NCI-H226 (cell line): ENCODE data around the gene MFAP4.
A peak's percentile ranks its signal among the peaks of the same experiment; 100 is the strongest.

Experiments used
- DNase-seq: peaks from one replicate; pipeline ENCODE4 v3.0.0-alpha.2; 2015

The MFAP4 gene

GRCh38 chr17:19383681-19384470 lies 3.1 kb downstream of the MFAP4 start:
- DNase-seq, result no peak

- no peak for DNase-seq
Observed at GRCh38 chr17:19382531-19383444, 4.2 kb downstream of the MFAP4 start.

- DNase-seq, result no peak
Observed at GRCh38 chr17:19381741-19382444, 5.1 kb downstream of the MFAP4 start.

GRCh38 chr17:19381361-19381740 lies 5.6 kb downstream of the MFAP4 start:
- DNase-seq, result no peak

GRCh38 chr17:19380481-19381301 lies 6.3 kb downstream of the MFAP4 start:
- no peak for DNase-seq

GRCh38 chr17:19379361-19380065 lies 7.5 kb downstream of the MFAP4 start:
- no peak for DNase-seq

GRCh38 chr17:19378416-19379360 lies 8.3 kb downstream of the MFAP4 start, which contains the start of gene MAPK7:
Gene MAPK7 (plus strand): TSS chr17:19378498. CDS start chr17:19378901, 403 bp downstream.
- no peak for DNase-seq

GRCh38 chr17:19377602-19378415 lies 9.2 kb downstream of the MFAP4 start:
- DNase-seq, result peak; percentile 98

- no peak for DNase-seq
Observed at GRCh38 chr17:19376811-19377210, 10.2 kb downstream of the MFAP4 start.

- DNase-seq, result no peak
Observed at GRCh38 chr17:19375732-19376131, 11.3 kb downstream of the MFAP4 start.

GRCh38 chr17:19374136-19374535 lies 12.9 kb downstream of the MFAP4 start:
- DNase-seq, result no peak

GRCh38 chr17:19372866-19373504 lies 14.0 kb downstream of the MFAP4 start:
- no peak for DNase-seq

- no peak for DNase-seq
Observed at GRCh38 chr17:19372439-19372838, 14.6 kb downstream of the MFAP4 start.

- no peak for DNase-seq
Observed at GRCh38 chr17:19372011-19372370, 15.0 kb downstream of the MFAP4 start.

- DNase-seq, result no peak
Observed at GRCh38 chr17:19371259-19372010, 15.6 kb downstream of the MFAP4 start.

GRCh38 chr17:19370493-19370960 lies 16.5 kb downstream of the MFAP4 start:
- no peak for DNase-seq

GRCh38 chr17:19369846-19370492 lies 17.0 kb downstream of the MFAP4 start:
- DNase-seq, result no peak
